Nephron progenitor cell (in vitro differentiated cells): Measurements from ENCODE around the gene PTK6.
"Not testable (repeated sequence)": the region's sequence is repeated elsewhere in the genome, so short reads cannot be mapped to it uniquely, and the experiment has no call there.

ENCODE experiments used
- DNase-seq: peaks from one replicate; pipeline ENCODE4 v3.0.0; 2021
- H3K27ac Mint-ChIP-seq: 2 replicates; pipeline ENCODE4 v1.8.0; 2021; ENCODE audit warnings: mild to moderate bottlenecking, moderate library complexity, mixed read lengths
- H3K27me3 Mint-ChIP-seq: 2 replicates; pipeline ENCODE4 v1.8.0; 2021; ENCODE audit warnings: mild to moderate bottlenecking, low read depth, mixed read lengths; ENCODE audit not compliant: poor library complexity
- H3K36me3 Mint-ChIP-seq: 2 replicates; pipeline ENCODE4 v1.8.0; 2021; ENCODE audit warnings: low read depth, mixed read lengths
- H3K4me1 Mint-ChIP-seq: 2 replicates; pipeline ENCODE4 v1.8.0; 2021; ENCODE audit warnings: mixed read lengths
- H3K4me3 Mint-ChIP-seq: 2 replicates; pipeline ENCODE4 v1.8.0; 2021; ENCODE audit warnings: mild to moderate bottlenecking, moderate library complexity, mixed read lengths
- H3K9me3 Mint-ChIP-seq: 2 replicates; pipeline ENCODE4 v1.8.0; 2021; ENCODE audit warnings: mild to moderate bottlenecking, moderate library complexity, mixed read lengths
- TF ChIP-seq, protein P1 (sequence below): fragments of 200-600 bp; sonication (generic); IDR thresholded peaks from 2 replicates; pipeline ENCODE4 v1.5.0; 2021; ENCODE audit warnings: antibody characterized with exemption

The PTK6 gene

DNA sequence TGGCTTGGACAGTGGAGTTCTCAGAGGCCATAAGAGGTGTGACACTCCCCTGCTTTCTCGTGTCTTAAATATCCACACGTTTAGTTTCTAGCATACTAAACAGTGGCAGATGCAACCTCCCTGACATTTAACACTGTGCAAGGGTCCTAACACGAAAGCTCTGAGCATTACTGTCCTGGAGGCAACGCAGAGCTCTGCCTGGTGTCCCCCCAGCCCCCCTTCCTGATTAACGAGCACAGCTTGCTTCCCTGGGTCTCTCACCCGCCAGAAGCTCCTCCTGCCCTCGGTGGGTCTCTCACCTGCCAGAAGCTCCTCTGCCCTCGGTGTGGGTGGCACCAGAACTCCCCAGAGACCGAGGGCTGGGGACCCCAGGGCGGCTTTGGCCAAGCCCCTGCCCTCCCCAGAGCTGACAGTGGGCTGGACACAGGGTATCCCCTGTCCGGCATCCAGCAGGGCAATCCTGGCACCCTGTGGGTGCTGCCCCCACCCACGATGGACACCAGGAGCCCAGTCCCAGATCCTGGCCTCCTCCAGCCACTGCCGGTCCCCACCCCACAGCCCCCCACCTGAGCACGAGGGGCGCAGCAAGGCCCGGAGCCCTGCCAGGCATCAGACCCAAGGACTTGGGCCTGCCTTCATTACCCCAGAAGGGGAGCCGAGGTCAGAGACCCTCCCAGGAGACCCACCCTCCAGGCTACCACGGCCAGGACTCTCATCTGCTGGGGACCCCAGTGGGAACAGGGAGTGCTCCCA lies 52.3 kb downstream of the PTK6 start:
- DNase-seq: no peak
- peaks cover 9% of the 10 kb centered on the region for H3K4me1 Mint-ChIP-seq
- peaks cover 4% of the 10 kb centered on the region for H3K9me3 Mint-ChIP-seq
- H3K36me3 Mint-ChIP-seq: no peaks in the 10 kb centered on the region
- H3K27ac Mint-ChIP-seq: no peak overlapping the region
- H3K4me3 Mint-ChIP-seq: no peak overlapping the region
- TF ChIP-seq, protein P1, sequence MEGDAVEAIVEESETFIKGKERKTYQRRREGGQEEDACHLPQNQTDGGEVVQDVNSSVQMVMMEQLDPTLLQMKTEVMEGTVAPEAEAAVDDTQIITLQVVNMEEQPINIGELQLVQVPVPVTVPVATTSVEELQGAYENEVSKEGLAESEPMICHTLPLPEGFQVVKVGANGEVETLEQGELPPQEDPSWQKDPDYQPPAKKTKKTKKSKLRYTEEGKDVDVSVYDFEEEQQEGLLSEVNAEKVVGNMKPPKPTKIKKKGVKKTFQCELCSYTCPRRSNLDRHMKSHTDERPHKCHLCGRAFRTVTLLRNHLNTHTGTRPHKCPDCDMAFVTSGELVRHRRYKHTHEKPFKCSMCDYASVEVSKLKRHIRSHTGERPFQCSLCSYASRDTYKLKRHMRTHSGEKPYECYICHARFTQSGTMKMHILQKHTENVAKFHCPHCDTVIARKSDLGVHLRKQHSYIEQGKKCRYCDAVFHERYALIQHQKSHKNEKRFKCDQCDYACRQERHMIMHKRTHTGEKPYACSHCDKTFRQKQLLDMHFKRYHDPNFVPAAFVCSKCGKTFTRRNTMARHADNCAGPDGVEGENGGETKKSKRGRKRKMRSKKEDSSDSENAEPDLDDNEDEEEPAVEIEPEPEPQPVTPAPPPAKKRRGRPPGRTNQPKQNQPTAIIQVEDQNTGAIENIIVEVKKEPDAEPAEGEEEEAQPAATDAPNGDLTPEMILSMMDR: no peak
- H3K27me3 Mint-ChIP-seq: peaks cover 57% of the 10 kb centered on the region

DNA sequence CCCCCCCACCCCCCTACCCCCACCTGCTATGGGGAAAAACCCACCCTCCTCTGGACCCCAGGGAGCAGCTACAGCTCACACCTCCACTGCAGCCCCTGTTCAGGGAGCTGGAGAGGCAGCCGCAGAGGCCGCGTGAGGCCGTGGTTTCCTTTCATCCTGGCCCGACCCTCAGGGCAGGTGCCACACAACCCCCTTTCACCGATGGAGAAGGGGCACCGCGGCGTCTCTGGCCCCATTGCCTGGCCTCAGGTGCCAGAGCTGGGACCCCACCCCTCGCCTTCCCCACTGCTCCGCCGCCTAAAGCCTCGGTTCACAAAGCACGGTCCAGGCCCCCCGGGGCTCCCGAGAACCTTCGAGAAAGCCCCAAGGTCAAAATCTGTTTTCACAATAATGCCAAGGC lies 52.9 kb downstream of the PTK6 start:
- DNase-seq: no peak
- Mint-ChIP-seq H3K36me3 (no peaks in the 10 kb centered on the region), H3K27ac (no peak overlapping the region), H3K4me3 (no peak overlapping the region), H3K27me3 (peaks cover 56% of the 10 kb centered on the region), H3K4me1 (peaks cover 9% of the 10 kb centered on the region), H3K9me3 (peaks cover 4% of the 10 kb centered on the region)
- TF ChIP-seq, protein P1: no peak

DNA sequence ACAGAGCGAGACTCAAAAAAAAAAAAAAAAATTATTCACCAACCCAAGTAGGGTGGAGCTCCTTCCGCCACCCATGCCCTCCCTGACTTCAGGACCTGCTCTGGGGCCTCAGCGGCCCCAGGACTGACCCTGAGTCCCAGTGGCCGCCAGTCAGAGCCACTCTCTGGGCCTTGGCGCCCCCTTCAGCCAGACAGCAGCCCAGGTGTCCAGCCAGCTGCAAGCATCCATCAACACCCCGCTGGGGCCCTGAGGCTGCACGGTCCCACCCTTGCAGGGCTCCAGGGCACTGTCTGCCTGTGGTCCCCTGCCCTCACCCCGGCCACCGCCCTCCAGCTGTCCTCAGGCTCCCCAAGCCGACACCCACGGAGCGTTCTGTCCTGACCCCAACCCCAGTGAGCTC lies 53.3 kb downstream of the PTK6 start:
- H3K4me3 Mint-ChIP-seq: no peak overlapping the region
- TF ChIP-seq, protein P1: no peak
- DNase-seq: no peak
- H3K9me3 Mint-ChIP-seq: peaks cover 4% of the 10 kb centered on the region
- H3K4me1 Mint-ChIP-seq: peaks cover 9% of the 10 kb centered on the region
- H3K36me3 Mint-ChIP-seq: no peaks in the 10 kb centered on the region
- peaks cover 54% of the 10 kb centered on the region for H3K27me3 Mint-ChIP-seq
- H3K27ac Mint-ChIP-seq: no peak overlapping the region

DNA sequence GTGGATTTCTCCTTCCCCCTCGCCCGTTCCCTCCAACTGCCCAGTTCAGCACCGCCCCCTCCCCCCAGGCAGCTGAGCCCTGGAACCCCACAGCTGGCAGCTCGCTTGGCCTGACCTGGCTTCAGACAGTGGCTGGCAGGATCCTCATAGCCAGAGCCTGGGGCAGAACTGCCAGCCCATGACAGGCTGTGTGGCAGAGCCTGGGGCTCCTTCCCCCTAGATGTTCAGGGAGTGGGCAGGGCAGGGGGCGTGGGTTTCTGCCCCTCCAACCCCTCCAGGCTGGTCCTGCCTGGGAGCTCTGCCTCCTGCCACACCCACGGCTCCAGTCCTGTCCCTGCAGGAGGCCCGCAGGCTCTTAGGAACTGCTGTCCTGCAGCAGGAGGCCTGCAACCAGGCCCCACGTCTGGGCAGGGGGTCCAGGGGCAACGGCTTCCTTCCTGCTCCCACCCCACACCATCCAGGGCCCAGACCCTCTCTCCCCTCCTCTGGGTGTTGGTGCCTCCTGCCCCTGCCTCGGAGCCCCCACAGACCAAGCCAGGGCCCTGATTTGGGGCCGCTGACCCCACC lies 55.1 kb downstream of the PTK6 start:
- Mint-ChIP-seq H3K9me3 (peaks cover 4% of the 10 kb centered on the region), H3K36me3 (no peaks in the 10 kb centered on the region), H3K27ac (no peak overlapping the region), H3K4me1 (peaks cover 9% of the 10 kb centered on the region), H3K4me3 (no peak overlapping the region), H3K27me3 (peaks cover 56% of the 10 kb centered on the region)
- DNase-seq: no peak
- TF ChIP-seq, protein P1: no peak

DNA sequence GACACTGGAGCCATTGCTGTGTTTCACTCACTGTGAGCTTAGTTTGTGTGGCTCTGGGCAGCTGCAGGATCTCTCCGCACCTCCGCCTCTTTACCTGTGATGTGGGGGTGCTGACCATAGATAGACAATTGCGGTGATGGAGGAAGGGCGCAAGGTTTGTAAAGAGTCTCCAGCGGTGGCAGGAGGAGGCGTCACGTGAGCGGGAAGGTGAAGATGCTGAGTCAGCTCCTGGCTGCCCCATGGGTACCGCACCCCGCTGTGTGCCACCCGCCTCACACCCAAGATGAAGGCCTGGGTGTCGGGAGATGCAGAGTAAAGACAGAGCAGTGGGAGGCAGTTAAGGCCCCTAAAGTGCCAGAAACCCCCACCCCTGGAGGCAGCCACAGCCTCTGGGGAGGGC lies 55.7 kb downstream of the PTK6 start:
- peaks cover 9% of the 10 kb centered on the region for H3K4me1 Mint-ChIP-seq
- DNase-seq: no peak
- H3K4me3 Mint-ChIP-seq: no peak overlapping the region
- H3K27ac Mint-ChIP-seq: no peak overlapping the region
- TF ChIP-seq, protein P1: no peak
- H3K9me3 Mint-ChIP-seq: peaks cover 4% of the 10 kb centered on the region
- H3K27me3 Mint-ChIP-seq: peaks cover 56% of the 10 kb centered on the region
- H3K36me3 Mint-ChIP-seq: no peaks in the 10 kb centered on the region

DNA sequence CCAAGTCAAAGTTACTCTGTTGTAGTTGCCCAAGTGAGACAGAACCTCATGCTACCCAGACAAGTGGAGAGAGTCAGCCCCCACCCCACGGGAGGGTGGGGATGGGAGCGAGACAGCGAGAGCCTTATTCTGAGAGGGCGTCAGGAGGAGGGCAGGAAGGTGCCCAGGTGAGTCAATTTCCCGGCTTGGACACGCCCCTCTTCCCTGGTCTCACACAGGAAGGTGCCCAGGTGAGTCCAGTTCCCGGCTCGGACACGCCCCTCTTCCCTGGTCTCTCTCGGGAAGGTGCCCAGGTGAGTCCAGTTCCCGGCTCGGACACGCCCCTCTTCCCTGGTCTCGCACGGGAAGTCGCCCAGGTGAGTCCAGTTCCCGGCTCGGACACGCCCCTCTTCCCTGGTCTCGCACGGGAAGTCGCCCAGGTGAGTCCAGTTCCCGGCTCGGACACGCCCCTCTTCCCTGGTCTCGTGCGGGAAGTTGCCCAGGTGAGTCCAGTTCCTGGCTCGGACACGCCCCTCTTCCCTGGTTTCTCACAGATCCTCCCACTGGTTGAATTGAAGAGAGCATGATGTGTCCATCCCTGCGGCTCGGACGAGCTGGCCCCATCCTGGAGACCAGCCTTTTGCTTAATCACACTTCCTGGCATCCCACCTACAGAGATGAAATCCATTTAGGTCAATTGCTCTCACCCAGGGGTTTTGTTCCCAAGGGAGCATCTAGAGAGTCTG lies 57.3 kb downstream of the PTK6 start:
- H3K9me3 Mint-ChIP-seq, H3K36me3 Mint-ChIP-seq, H3K27ac Mint-ChIP-seq, DNase-seq, H3K4me1 Mint-ChIP-seq, H3K4me3 Mint-ChIP-seq: not testable (repeated sequence)
- H3K27me3 Mint-ChIP-seq: peaks cover 68% of the 10 kb centered on the region
